Measurements from ENCODE around the gene CT45A9. TPM values are rescaled to one million over a fixed set of nuclear protein-coding genes. Genes with fewer than 3 reads are reported as not detected.

The CT45A9 gene
- total and polyA plus RNA-seq, 4 donors = not detected

Other genes with a start within 250 kb of the CT45A9 start
- not detected for gene CT45A1, start 158.2 kb downstream of the CT45A9 start, total RNA-seq
- gene CT45A1, start 158.2 kb downstream of the CT45A9 start, polyA plus RNA-seq = not detected
- not detected for gene CT45A3, start 103.6 kb downstream of the CT45A9 start, total RNA-seq
- gene CT45A3, start 103.6 kb downstream of the CT45A9 start, polyA plus RNA-seq = not detected
- gene CT45A5, start 86.3 kb downstream of the CT45A9 start, total RNA-seq = not detected
- not detected for gene CT45A5, start 86.3 kb downstream of the CT45A9 start, polyA plus RNA-seq
- gene CT45A6, start 69.0 kb downstream of the CT45A9 start, total RNA-seq = not detected
- not detected for gene CT45A6, start 69.0 kb downstream of the CT45A9 start, polyA plus RNA-seq
- gene CT45A2, start 51.8 kb downstream of the CT45A9 start, total RNA-seq = not detected
- gene CT45A2, start 51.8 kb downstream of the CT45A9 start, polyA plus RNA-seq = not detected
- not detected for gene CT45A7, start 34.5 kb downstream of the CT45A9 start, total RNA-seq
- gene CT45A7, start 34.5 kb downstream of the CT45A9 start, polyA plus RNA-seq = not detected
- gene CT45A8, start 17.3 kb downstream of the CT45A9 start, total RNA-seq = not detected
- not detected for gene CT45A8, start 17.3 kb downstream of the CT45A9 start, polyA plus RNA-seq
- gene CT45A10, start 21.6 kb upstream of the CT45A9 start, total RNA-seq = not detected
- not detected for gene CT45A10, start 21.6 kb upstream of the CT45A9 start, polyA plus RNA-seq
- gene SAGE1, start 21.9 kb upstream of the CT45A9 start, total RNA-seq = under 1 TPM in 1 of 2 donors, not detected in 1; 0.05 TPM
- not detected for gene SAGE1, start 21.9 kb upstream of the CT45A9 start, polyA plus RNA-seq
- 1 to 10 TPM; 3.7 to 4.2 TPM for gene MMGT1, start 102.2 kb upstream of the CT45A9 start, total RNA-seq
- 1 to 10 TPM; 3.4 TPM for gene MMGT1, start 102.2 kb upstream of the CT45A9 start, polyA plus RNA-seq
- 1 to 10 TPM; 8.1 to 8.8 TPM for gene SLC9A6, start 113.6 kb upstream of the CT45A9 start, total RNA-seq
- gene SLC9A6, start 113.6 kb upstream of the CT45A9 start, polyA plus RNA-seq = 1 to 10 TPM; 2.1 to 3.2 TPM